Endodermal cell (in vitro differentiated cells): ENCODE results near the gene CRB2. TPM values are rescaled to one million over a fixed set of nuclear protein-coding genes. Genes with fewer than 3 reads are reported as not detected.
A peak's percentile ranks its signal among the peaks of the same experiment; 100 is the strongest.

Experiments
- DNase-seq: peaks from one replicate; pipeline ENCODE4 v3.0.0-alpha.2; 2017
- H3K27ac ChIP-seq: 2 replicates; pipeline ENCODE4 v1.5.1; 2013; ENCODE audit warnings: mild to moderate bottlenecking, low read depth, low read length, moderate library complexity
- H3K27me3 ChIP-seq: 2 replicates; pipeline ENCODE4 v1.6.1; 2013; ENCODE audit warnings: mild to moderate bottlenecking, low read length, moderate library complexity; ENCODE audit not compliant: insufficient read depth, control insufficient read depth, poor library complexity, severe bottlenecking
- H3K36me3 ChIP-seq: 2 replicates; pipeline ENCODE4 v1.7.0; 2013; ENCODE audit warnings: mild to moderate bottlenecking, low read length, moderate library complexity; ENCODE audit not compliant: control insufficient read depth, insufficient read depth
- H3K4me1 ChIP-seq: one replicate; pipeline ENCODE4 v1.7.0; 2013; ENCODE audit warnings: low read length; ENCODE audit not compliant: control insufficient read depth, insufficient read depth
- H3K4me3 ChIP-seq: 2 replicates; pipeline ENCODE4 v1.5.1; 2013; ENCODE audit warnings: mild to moderate bottlenecking, low read length, moderate library complexity
- H3K9ac ChIP-seq: 2 replicates; pipeline ENCODE4 v1.6.1; 2013; ENCODE audit warnings: mild to moderate bottlenecking, low read length, moderate library complexity; ENCODE audit not compliant: poor library complexity, severe bottlenecking; ENCODE audit errors: extremely low read depth
- H3K9me3 ChIP-seq: 2 replicates; pipeline ENCODE4 v1.6.1; 2013; ENCODE audit warnings: mild to moderate bottlenecking, low read length, moderate library complexity; ENCODE audit not compliant: control insufficient read depth
- H3K27ac Mint-ChIP-seq: 2 replicates; pipeline ENCODE4 v1.8.0; 2020; ENCODE audit warnings: mixed read lengths
- H3K27me3 Mint-ChIP-seq: 2 replicates; pipeline ENCODE4 v1.8.0; 2021; ENCODE audit warnings: mild to moderate bottlenecking, mixed read lengths; ENCODE audit not compliant: insufficient read depth
- H3K36me3 Mint-ChIP-seq: 2 replicates; pipeline ENCODE4 v1.8.0; 2020; ENCODE audit warnings: low read depth, mixed read lengths
- H3K4me1 Mint-ChIP-seq: 2 replicates; pipeline ENCODE4 v1.8.0; 2020; ENCODE audit warnings: mixed read lengths
- H3K4me3 Mint-ChIP-seq: 2 replicates; pipeline ENCODE4 v1.8.0; 2020; ENCODE audit warnings: mild to moderate bottlenecking, moderate library complexity, mixed read lengths
- H3K9me3 Mint-ChIP-seq: 2 replicates; pipeline ENCODE4 v1.8.0; 2020; ENCODE audit warnings: mild to moderate bottlenecking, mixed read lengths
- CTCF ChIP-seq: fragments of 200-600 bp; sonication (generic); conservative IDR thresholded peaks from 2 replicates; pipeline ENCODE4 v1.5.0; 2021; ENCODE audit warnings: antibody characterized with exemption, mild to moderate bottlenecking
- WGBS, 2 experiments: methylation state at CpG; one replicate each; pipeline versions ENCODE4 v1.1.5 to v1.1.7; 2013; ENCODE audit warnings: missing lambda C conversion rate in 2 of 2, mixed read lengths in 1 of 2; ENCODE audit not compliant: insufficient coverage in 1 of 2, insufficient read length in 1 of 2; 5-methylcytosine and 5-hydroxymethylcytosine counted together
- total RNA-seq, 2 donors: library from RNA; stranded (reverse); fragmentation: NEBNext Ultra II Directional in 1 of 2; extraction: Animal tissue kit (Norgen Biotek cat#: 25700) in 1 of 2; gene quantifications; 2 replicates in 1 of 2; 3 replicates in 1 of 2; pipeline ENCODE4 v1.2.1, GENCODE V29; 2021

The CRB2 gene
- total RNA-seq, 2 donors from 2014 or later = 0.75 to 2.0 TPM

- peaks cover 18% of the 10 kb centered on the region for H3K4me1 Mint-ChIP-seq
- no peak overlapping the region for H3K27ac Mint-ChIP-seq
- 62 to 85% methylated on average over 3 to 7 of the region's 7 CpGs for WGBS, 2 experiments
- H3K9me3 ChIP-seq = no peaks in the 10 kb centered on the region
- peaks cover 8% of the 10 kb centered on the region for H3K27me3 Mint-ChIP-seq
- H3K36me3 Mint-ChIP-seq = no peaks in the 10 kb centered on the region
- no peaks in the 10 kb centered on the region for H3K27me3 ChIP-seq
- DNase-seq = no peak
- H3K27ac ChIP-seq = no peak overlapping the region
- no peak overlapping the region for H3K4me3 ChIP-seq
- no peak overlapping the region for H3K9ac ChIP-seq
- no peak for TF ChIP-seq CTCF
- H3K4me1 ChIP-seq = no peaks in the 10 kb centered on the region
- H3K9me3 Mint-ChIP-seq = no peaks in the 10 kb centered on the region
- no peak overlapping the region for H3K4me3 Mint-ChIP-seq
- H3K36me3 ChIP-seq = no peaks in the 10 kb centered on the region
Measured at GRCh38 chr9:123318961-123319421, 37.0 kb upstream of the CRB2 start.

GRCh38 chr9:123319541-123320339 is 36.3 kb upstream of the CRB2 start:
- Mint-ChIP-seq H3K27ac (no peak overlapping the region), H3K4me1 (peaks cover 18% of the 10 kb centered on the region), H3K4me3 (no peak overlapping the region), H3K9me3 (no peaks in the 10 kb centered on the region), H3K36me3 (no peaks in the 10 kb centered on the region), H3K27me3 (peaks cover 6% of the 10 kb centered on the region)
- Histone ChIP-seq H3K9ac (no peak overlapping the region), H3K9me3 (no peaks in the 10 kb centered on the region), H3K27me3 (no peaks in the 10 kb centered on the region), H3K4me3 (no peak overlapping the region), H3K27ac (no peak overlapping the region), H3K36me3 (no peaks in the 10 kb centered on the region), H3K4me1 (no peaks in the 10 kb centered on the region)
- no peak for TF ChIP-seq CTCF
- WGBS, 2 experiments = 88 to 89% methylated on average over 8 to 14 of the region's 14 CpGs
- DNase-seq = no peak

- Histone ChIP-seq H3K27me3 (no peaks in the 10 kb centered on the region), H3K27ac (no peak overlapping the region), H3K9me3 (no peaks in the 10 kb centered on the region), H3K4me1 (no peaks in the 10 kb centered on the region), H3K36me3 (no peaks in the 10 kb centered on the region), H3K9ac (no peak overlapping the region), H3K4me3 (no peak overlapping the region)
- TF ChIP-seq CTCF = peak; percentile 67
- WGBS, 2 experiments = 88 to 89% methylated on average over 4 to 5 of the region's 5 CpGs
- peaks cover 6% of the 10 kb centered on the region for H3K27me3 Mint-ChIP-seq
- no peaks in the 10 kb centered on the region for H3K9me3 Mint-ChIP-seq
- H3K27ac Mint-ChIP-seq = no peak overlapping the region
- H3K4me1 Mint-ChIP-seq = peaks cover 18% of the 10 kb centered on the region
- no peaks in the 10 kb centered on the region for H3K36me3 Mint-ChIP-seq
- no peak overlapping the region for H3K4me3 Mint-ChIP-seq
- peak; percentile 73 for DNase-seq
Measured at GRCh38 chr9:123320814-123321213, 35.2 kb upstream of the CRB2 start.
